Sigmoid colon (tissue), 7 donors: ENCODE measurements around the gene CHADL. TPM values are rescaled to one million over a fixed set of nuclear protein-coding genes. Genes with fewer than 3 reads are reported as not detected.

Source experiments
- DNase-seq: peaks from one replicate; pipeline ENCODE4 v3.0.0-alpha.2; 2019
- H3K27ac ChIP-seq, 4 donors: fragments of 200-600 bp; sonication (generic); one replicate each; pipeline ENCODE4 v1.5.1; 2016 to 2019; ENCODE audit warnings: mild to moderate bottlenecking in 1 of 4
- H3K27me3 ChIP-seq, 3 donors: fragments of 200-600 bp; sonication (generic); one replicate each; pipeline ENCODE4 v1.5.1; 2019; ENCODE audit warnings: mild to moderate bottlenecking in 1 of 3
- H3K36me3 ChIP-seq, 4 donors: fragments of 200-600 bp; sonication (generic); one replicate each; pipeline ENCODE4 v1.5.1; 2016 to 2019
- H3K4me1 ChIP-seq, 4 donors: fragments of 200-600 bp; sonication (generic); one replicate each; pipeline ENCODE4 v1.5.1; 2017 to 2019
- H3K4me3 ChIP-seq, 4 donors: fragments of 200-600 bp; sonication (generic); one replicate each; pipeline ENCODE4 v1.5.1; 2017 to 2019; ENCODE audit warnings: mild to moderate bottlenecking in 2 of 4, moderate library complexity in 1 of 4
- H3K9me3 ChIP-seq, 4 donors: fragments of 200-600 bp in 3 of 4; sonication (generic) in 3 of 4; one replicate each; pipeline versions ENCODE4 v1.5.1 to v1.6.1; 2013 to 2019
- CTCF ChIP-seq, 4 experiments: fragments of 450-650 bp in 3 of 4; fragments of 200-600 bp in 1 of 4; IDR thresholded peaks; one replicate each; pipeline ENCODE4 v1.5.1; 2016 to 2019; ENCODE audit warnings: antibody characterized with exemption in 4 of 4, mild to moderate bottlenecking in 3 of 4, moderate library complexity in 2 of 4
- EP300 ChIP-seq, 4 donors: sonication (generic); formaldehyde crosslinking; IDR thresholded peaks; one replicate each; pipeline ENCODE4 v1.6.1; 2017; ENCODE audit warnings: antibody characterized with exemption in 4 of 4
- POLR2A ChIP-seq, 2 donors: fragments of 450-650 bp; IDR thresholded peaks; one replicate each; pipeline ENCODE4 v1.6.1; 2016; ENCODE audit warnings: antibody characterized with exemption in 2 of 2, mild to moderate bottlenecking in 2 of 2, moderate library complexity in 2 of 2
- POLR2AphosphoS5 ChIP-seq, 4 donors: sonication (generic); formaldehyde crosslinking; IDR thresholded peaks; one replicate each; pipeline ENCODE4 v1.6.1; 2017; ENCODE audit warnings: antibody characterized with exemption in 4 of 4
- WGBS, 2 donors: extraction: QIAGEN DNeasy Blood & Tissue Kit; methylation state at CpG; one replicate each; pipeline ENCODE4 v1.1.7; 2013; 5-methylcytosine and 5-hydroxymethylcytosine counted together
- intact Hi-C: fragments of 100-400 bp; cut with DNase I; formaldehyde crosslinking; loops from one replicate; pipeline ENCODE4 v1.15.1; 2023
- polyA plus RNA-seq, 3 donors: library from polyadenylated mRNA; stranded (reverse); fragments of 200-250 nt; gene quantifications; one replicate each; pipeline ENCODE4 v1.2.3, GENCODE V29; 2013
- total RNA-seq, 4 donors: library from RNA; depleted of rRNA; stranded (reverse); fragments of >200 nt; gene quantifications; one replicate each; pipeline ENCODE4 v1.1.0, GENCODE V29; 2016
- donor health status: healthy with polysubstance abuse.
- donor health status: Bipolar disorder and iron deficiency.
- donor health status: healthy.

CHADL gene
- total and polyA plus RNA-seq, 7 donors: 0.46 to 25.5 (median 4.2) TPM

- DNase-seq: no peak
- Histone ChIP-seq H3K36me3 (no peaks in the 10 kb centered on the region), H3K4me1 (peaks cover 0 to 21% (median 17%) of the 10 kb centered on the region in 4 donors), H3K27me3 (no peaks in the 10 kb centered on the region), H3K4me3 (peak overlapping the region; percentile 60 to 83 (median 66)), H3K27ac (peak overlapping the region; percentile 29 to 65 (median 50)), H3K9me3 (no peaks in the 10 kb centered on the region)
- 1 to 2% methylated on average over 9 of the region's 9 CpGs for WGBS, 2 donors
- intact Hi-C loops: loop anchor here (10.0 kb wide), 1 partner anchor 167 kb away; no protein-coding TSS in a partner anchor
- TF ChIP-seq POLR2A (IDR thresholded peaks at IDR 0.05) (no peak), POLR2AphosphoS5 (IDR thresholded peaks at IDR 0.05) (no peak), EP300 (IDR thresholded peaks at IDR 0.05) (no peak), CTCF (IDR thresholded peaks at IDR 0.05) (no peak)
Observed at GRCh38 chr22:41198027-41198580, 42.6 kb downstream of the CHADL start.

- Histone ChIP-seq H3K9me3 (no peaks in the 10 kb centered on the region), H3K27me3 (no peaks in the 10 kb centered on the region), H3K4me1 (peaks cover 0 to 21% (median 17%) of the 10 kb centered on the region in 4 donors), H3K27ac (peak overlapping the region; percentile 29 to 65 (median 50)), H3K36me3 (no peaks in the 10 kb centered on the region), H3K4me3 (peak overlapping the region; percentile 60 to 83 (median 66))
- 0 to 1% methylated on average over 91 of the region's 91 CpGs for WGBS, 2 donors
- intact Hi-C loops: loop anchor here (10.0 kb wide), 1 partner anchor 167 kb away; no protein-coding TSS in a partner anchor
- TF ChIP-seq EP300 (IDR thresholded peaks at IDR 0.05) (no peak), POLR2A (IDR thresholded peaks at IDR 0.05) (no peak), CTCF (IDR thresholded peaks at IDR 0.05) (peak in 2 of 4 experiments; percentile 17 to 24), POLR2AphosphoS5 (IDR thresholded peaks at IDR 0.05) (peak; percentile 23 to 53 (median 34))
- peak; percentile 88 for DNase-seq
Observed at GRCh38 chr22:41197038-41197972, 43.4 kb downstream of the CHADL start.

GRCh38 chr22:41193829-41194228 lies 46.9 kb downstream of the CHADL start:
- H3K4me3 ChIP-seq: no peak overlapping the region
- intact Hi-C loops: loop anchor here (10.0 kb wide), 1 partner anchor 171 kb away; no protein-coding TSS in a partner anchor
- no peak for DNase-seq
- peaks cover 0 to 21% (median 16%) of the 10 kb centered on the region in 4 donors for H3K4me1 ChIP-seq
- H3K27me3 ChIP-seq: no peaks in the 10 kb centered on the region
- TF ChIP-seq POLR2AphosphoS5 (IDR thresholded peaks at IDR 0.05) (no peak), CTCF (IDR thresholded peaks at IDR 0.05) (no peak), POLR2A (IDR thresholded peaks at IDR 0.05) (no peak), EP300 (IDR thresholded peaks at IDR 0.05) (no peak)
- no peaks in the 10 kb centered on the region for H3K36me3 ChIP-seq
- no peak overlapping the region for H3K27ac ChIP-seq
- whole genome bisulfite sequencing, 2 donors: 94 to 95% methylated on average over 6 of the region's 6 CpGs
- H3K9me3 ChIP-seq: no peaks in the 10 kb centered on the region

- no peak for TF ChIP-seq POLR2AphosphoS5 (IDR thresholded peaks at IDR 0.05)
- no peak for TF ChIP-seq POLR2A (IDR thresholded peaks at IDR 0.05)
- TF ChIP-seq EP300 (IDR thresholded peaks at IDR 0.05): no peak
- TF ChIP-seq CTCF (IDR thresholded peaks at IDR 0.05): no peak
- DNase-seq: peak; percentile 8
- Histone ChIP-seq H3K4me3 (no peak overlapping the region), H3K9me3 (no peaks in the 10 kb centered on the region), H3K36me3 (no peaks in the 10 kb centered on the region), H3K4me1 (peaks cover 0 to 1% (median 0%) of the 10 kb centered on the region in 4 donors), H3K27ac (no peak overlapping the region), H3K27me3 (no peaks in the 10 kb centered on the region)
- WGBS, 2 donors: 77 to 90% methylated on average over 2 of the region's 2 CpGs
- intact Hi-C loops: loop anchor here (10.0 kb wide), 1 partner anchor 173 kb away; no protein-coding TSS in a partner anchor
Observed at GRCh38 chr22:41191467-41191866, 49.3 kb downstream of the CHADL start.
